ENCODE results near the gene UTS2B.

The UTS2B gene

GRCh38 chr3:191352014-191352413, 21.7 kb upstream of the UTS2B start:
- DNase-seq, result no peak

GRCh38 chr3:191350396-191351090, 20.2 kb upstream of the UTS2B start:
- no peak for DNase-seq

- no peak for DNase-seq
Observed at GRCh38 chr3:191348098-191348497, 17.8 kb upstream of the UTS2B start.

GRCh38 chr3:191347228-191347627, 16.9 kb upstream of the UTS2B start:
- DNase-seq, result no peak

- no peak for DNase-seq
Observed at GRCh38 chr3:191345334-191345733, 15.0 kb upstream of the UTS2B start.

- DNase-seq, result no peak
Observed at GRCh38 chr3:191343913-191344312, 13.6 kb upstream of the UTS2B start.

GRCh38 chr3:191343115-191343514, 12.8 kb upstream of the UTS2B start:
- no peak for DNase-seq

- DNase-seq, result no peak
Observed at GRCh38 chr3:191342411-191342810, 12.1 kb upstream of the UTS2B start.

GRCh38 chr3:191342006-191342405, 11.7 kb upstream of the UTS2B start:
- no peak for DNase-seq

GRCh38 chr3:191340966-191341365, 10.6 kb upstream of the UTS2B start:
- no peak for DNase-seq

GRCh38 chr3:191340351-191340750, 10.0 kb upstream of the UTS2B start:
- no peak for DNase-seq

GRCh38 chr3:191339316-191339917, 9.1 kb upstream of the UTS2B start:
- no peak for DNase-seq

GRCh38 chr3:191338177-191338488, 7.8 kb upstream of the UTS2B start:
- DNase-seq, result no peak

- no peak for DNase-seq
Observed at GRCh38 chr3:191336833-191337232, 6.5 kb upstream of the UTS2B start.

GRCh38 chr3:191334346-191334893, 4.1 kb upstream of the UTS2B start:
- no peak for DNase-seq

GRCh38 chr3:191333298-191333880, 3.1 kb upstream of the UTS2B start:
- no peak for DNase-seq

- DNase-seq, result no peak
Observed at GRCh38 chr3:191331388-191331787, 1.1 kb upstream of the UTS2B start.

GRCh38 chr3:191330530-191331048, 263 bp upstream of the UTS2B start:
- no peak for DNase-seq

GRCh38 chr3:191328962-191329653, 1.2 kb downstream of the UTS2B start, which contains the start of gene CCDC50:
TSS of gene CCDC50 (plus strand) at chr3:191329394. CDS start at chr3:191329675, 281 bp downstream.
- peak; percentile 95 for DNase-seq

GRCh38 chr3:191328383-191328961, 1.9 kb downstream of the UTS2B start:
- DNase-seq, result no peak

- no peak for DNase-seq
Observed at GRCh38 chr3:191327526-191327925, 2.8 kb downstream of the UTS2B start.

- no peak for DNase-seq
Observed at GRCh38 chr3:191324936-191325335, 5.4 kb downstream of the UTS2B start.
